NCI-H187 treated with DMSO at 0.1 percent for 48 hours (cell line): Measurements from ENCODE around the gene LRRFIP2.
"Not testable (repeated sequence)": the region's sequence is repeated elsewhere in the genome, so short reads cannot be mapped to it uniquely, and the experiment has no call there.

Experiments
- DNase-seq: peaks from one replicate; lab custom pipeline; 2025; lab: John Stamatoyannopoulos, UW

The LRRFIP2 gene

DNA sequence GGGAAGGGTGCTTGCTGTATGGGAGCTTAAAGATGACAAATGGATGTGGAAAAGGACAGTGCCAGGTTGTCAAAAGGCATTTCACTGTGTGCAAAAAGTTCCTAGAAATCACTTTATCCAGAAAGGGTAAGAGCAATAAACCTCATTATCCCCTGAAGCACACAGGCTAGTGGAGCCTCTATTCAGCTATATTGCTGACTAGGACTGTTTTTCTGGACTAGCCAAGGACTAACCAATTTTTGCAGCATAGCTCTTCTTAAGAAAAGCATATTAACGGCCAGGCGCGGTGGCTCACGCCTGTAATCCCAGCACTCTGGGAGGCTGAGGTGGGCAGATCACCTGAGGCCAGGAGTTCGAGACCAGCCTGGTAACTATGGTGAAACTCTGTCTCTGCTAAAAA is 116.3 kb downstream of the LRRFIP2 start:
- no peak for DNase-seq

DNA sequence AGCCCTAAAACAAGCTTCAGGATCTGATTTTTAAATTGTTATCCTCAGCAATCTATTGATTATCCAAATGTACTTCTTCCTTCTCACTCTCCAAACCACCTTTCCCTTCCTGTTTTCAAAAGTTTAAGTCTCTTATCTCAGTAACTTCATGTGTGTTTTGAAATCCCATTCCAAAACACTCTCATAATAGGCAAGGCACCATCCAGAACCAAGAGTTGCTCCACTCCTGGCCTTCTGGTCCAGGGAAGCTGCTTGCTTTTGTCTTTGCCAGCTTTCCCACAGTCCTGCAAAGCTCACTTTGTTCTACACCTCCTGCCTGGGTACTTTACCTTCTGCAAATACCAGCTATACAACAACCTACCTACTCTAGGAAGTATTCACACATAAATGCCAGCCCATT is 117.6 kb downstream of the LRRFIP2 start:
- no peak for DNase-seq

DNA sequence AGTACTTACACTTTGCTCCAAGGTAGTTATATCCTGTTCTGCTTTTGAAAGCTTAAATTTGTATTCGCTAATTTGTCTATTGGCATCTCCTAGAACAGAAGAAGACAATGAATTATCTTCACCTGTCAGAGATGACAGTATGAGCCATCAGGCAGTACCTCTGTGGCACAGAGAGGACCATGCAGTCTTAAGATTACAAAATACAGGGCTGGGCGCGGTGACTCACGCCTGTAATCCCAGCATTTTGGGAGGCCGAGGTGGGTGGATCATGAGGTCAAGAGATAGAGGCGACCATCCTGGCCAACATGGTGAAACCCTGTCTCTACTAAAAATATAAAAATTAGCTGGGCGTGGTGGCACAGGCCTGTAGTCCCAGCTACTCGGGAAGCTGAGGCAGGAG is 119.3 kb downstream of the LRRFIP2 start:
- DNase-seq = not testable (repeated sequence)

DNA sequence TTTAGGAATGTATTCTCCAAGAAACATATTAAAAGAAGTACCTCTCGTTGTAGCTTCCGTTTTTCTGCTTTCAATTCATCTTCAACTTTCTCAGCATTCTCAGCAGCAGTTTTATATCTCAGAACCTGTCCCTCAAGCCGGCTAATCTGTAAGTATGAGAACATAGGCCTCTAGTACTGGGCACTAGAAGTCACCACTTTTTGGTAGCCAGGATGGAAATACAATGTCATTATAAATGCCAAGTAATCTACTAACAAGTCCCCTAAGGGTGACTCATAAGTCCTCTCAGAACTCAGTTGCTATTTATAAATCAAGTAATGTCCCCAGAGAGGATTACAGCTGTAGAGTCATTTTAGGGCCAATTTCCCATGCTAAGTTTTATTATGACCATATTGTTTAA is 120.0 kb downstream of the LRRFIP2 start:
- no peak for DNase-seq

DNA sequence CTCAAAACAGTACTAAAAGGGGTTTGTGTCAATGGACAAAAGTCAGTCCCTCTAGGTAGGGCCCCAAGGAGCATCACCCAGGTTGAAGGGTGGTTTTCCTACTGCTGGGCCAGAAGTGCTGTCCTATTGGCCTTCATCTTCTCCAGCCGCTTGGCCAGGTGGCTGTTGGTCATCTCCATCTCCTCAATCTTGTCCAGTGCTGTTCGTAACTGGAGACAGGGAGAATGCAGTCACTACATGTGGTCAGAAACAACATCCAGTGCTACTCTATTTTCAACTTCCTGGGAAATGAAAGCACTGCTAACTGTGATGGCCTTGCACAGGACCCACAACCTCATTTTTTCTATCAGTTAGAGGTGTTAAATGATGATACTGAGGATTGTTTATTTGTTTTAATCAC is 120.6 kb downstream of the LRRFIP2 start:
- no peak for DNase-seq

DNA sequence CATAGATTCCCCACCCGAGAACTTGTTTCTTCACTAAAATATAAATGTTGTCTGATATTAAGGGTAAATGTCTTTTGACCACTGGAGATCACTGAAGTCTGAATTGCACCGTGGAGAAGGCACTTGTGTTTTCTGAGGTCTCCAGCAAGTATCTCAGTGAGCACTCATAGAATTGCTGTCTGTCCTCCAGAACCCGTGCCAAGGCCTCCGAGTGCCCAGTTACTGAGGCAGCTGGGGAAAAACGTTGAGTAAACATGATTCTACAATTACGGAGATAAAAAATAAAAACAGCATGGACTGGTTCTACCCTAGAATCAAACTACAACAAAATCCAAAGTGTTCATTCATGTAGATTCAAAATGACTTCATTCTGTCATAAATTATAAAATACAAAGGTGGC is 121.0 kb downstream of the LRRFIP2 start:
- no peak for DNase-seq

DNA sequence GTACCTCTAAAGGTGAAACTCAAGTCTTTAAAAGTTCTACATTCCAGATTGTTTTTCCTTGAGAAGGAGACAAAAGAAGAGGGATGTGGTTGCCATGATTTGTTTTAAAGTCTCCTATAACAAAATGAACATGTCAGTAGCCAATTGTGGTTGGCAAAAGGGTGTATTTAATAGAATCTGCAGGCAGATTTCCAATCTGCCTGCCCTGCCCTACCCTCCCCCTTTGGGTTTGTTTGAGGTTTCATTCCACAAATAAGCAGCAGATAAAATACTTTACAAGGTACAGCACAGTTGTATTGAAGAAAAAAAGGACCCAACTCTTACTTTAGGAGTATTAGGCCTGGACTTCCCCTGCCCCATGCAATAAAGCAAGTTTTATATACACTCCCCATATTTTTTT is 121.5 kb downstream of the LRRFIP2 start:
- DNase-seq = no peak

DNA sequence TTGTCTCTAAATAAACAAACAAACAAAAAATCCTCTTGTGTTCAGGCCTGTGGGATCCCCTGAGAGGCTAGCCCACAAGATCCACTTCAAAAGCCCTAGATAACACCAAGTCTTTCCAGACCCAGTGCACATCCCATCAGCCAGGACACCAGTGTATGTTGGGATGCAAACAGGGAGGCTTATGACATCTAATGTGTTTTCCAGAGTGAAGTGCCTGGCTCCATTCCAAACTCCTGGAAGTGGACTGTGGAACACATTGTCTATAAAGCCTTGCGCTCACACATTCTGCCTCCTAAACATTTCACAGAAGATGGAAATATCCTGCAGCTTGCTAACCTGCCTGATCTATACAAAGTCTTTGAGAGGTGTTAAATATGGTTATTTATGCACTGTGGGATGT is 124.1 kb downstream of the LRRFIP2 start:
- no peak for DNase-seq

DNA sequence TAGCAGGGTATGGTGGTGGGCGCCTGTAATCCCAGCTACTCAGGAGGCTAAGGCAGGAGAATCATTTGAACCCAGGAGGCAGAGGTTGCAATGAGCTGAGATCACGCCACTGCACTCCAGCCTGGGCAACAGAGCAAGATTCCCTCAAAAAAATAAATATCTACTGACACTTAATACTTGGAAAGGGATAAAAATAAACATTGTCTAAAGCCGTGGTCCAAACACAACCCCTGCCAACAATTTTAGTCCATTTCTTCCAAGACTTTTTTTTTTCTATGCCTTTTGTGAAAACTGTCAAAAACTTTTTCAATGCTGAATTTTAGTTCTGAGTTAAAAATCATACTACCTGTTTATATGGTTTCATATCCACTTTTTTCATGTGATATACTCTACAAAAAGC is 131.7 kb downstream of the LRRFIP2 start:
- not testable (repeated sequence) for DNase-seq

DNA sequence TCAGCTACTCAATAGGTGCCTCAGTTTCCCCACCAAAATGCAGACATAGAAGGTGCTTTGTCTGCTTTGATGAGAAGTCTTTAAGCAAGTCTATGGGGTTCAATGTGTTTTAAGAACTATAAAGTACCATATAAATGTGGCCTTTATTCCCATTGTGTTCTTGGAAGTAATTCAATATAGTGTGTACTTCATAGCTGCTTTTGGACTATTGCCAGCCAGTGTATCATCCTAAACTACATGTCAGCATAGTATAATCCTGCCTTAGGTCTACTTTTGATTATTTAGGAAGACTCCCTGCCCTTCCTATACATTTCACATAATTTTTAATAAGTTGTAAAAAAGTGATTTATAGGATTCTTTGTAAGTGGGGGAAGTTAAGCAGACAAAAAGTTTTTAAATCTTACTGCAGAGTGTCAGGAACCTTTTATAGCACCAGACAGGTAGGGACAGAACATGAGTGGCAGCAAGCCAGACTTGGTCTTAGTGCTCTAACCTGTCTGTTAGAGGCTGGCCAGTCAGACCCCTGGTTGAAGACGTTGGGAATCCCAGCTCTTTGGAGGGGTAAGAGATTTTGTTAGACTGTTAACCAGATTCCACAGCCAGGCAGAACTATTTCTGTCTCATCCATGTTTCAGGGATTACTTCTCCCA is 132.7 kb downstream of the LRRFIP2 start:
- DNase-seq = no peak

DNA sequence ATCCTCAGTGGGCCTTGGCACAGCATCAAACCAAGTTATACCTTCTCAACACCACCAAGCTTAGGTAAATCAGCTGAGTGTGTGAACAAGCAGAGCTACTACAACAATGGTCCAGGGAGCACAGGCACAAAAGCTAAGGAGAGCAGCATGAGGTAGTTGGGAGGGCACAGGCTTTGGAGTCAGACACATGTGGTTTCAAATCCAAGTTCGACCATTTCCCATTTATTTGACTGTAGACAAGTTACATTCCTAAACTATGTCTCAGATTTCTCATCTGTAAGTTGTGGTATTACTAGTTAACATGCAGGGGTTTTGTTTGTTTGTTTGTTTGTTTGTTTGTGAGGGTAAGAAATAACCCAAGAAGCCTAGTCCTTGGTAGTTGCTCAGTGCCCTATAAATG is 134.2 kb downstream of the LRRFIP2 start:
- DNase-seq = no peak

DNA sequence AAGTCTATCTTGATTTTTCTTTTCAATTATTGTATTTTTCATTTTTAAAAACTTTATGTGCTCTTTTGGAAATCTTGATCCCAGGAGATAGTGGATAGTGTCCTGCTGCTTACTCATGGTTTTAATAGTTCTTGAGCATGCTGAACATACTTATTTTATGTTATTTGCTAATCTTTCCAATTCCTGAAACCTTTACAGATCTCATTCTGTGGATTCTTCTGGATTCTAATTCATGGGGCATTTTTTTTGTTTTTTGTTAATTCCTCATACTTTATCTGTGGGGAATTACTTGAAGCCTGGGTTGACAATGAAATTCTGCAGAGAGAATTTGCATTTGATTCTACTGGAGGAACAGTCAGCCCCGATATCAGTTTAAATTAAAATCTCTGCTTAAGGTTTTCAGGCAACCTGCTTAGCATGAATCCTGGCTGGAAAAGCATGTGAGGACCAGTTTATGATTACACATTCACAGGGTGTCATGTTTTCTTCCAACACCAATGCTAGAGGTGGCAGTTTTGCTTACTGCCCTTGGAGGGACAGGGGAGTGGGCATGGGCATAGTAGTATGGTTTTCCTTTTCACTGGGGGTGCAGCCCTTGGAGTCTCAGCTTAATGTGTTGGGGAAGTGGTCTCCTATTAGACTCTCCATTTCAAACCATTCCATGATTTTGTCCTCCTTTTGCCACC is 135.1 kb downstream of the LRRFIP2 start:
- DNase-seq = no peak

DNA sequence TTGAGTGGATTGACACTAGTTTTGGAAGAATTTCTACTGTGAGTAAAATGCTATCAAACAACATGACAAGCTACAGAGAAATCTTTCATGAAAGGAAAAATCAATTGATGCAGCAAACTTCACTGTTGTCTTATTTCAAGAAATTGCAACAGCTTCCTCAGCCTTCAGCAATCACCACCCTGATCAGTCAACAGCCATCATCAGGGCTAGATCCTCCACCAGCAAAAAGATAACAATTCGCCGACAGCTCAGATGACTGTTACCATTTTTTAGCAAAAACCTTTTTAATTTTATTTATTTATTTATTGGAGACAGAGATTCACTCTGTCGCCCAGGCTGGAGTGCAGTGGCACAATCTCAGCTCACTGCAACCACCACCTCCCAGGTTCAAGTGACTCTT is 137.0 kb downstream of the LRRFIP2 start:
- no peak for DNase-seq

DNA sequence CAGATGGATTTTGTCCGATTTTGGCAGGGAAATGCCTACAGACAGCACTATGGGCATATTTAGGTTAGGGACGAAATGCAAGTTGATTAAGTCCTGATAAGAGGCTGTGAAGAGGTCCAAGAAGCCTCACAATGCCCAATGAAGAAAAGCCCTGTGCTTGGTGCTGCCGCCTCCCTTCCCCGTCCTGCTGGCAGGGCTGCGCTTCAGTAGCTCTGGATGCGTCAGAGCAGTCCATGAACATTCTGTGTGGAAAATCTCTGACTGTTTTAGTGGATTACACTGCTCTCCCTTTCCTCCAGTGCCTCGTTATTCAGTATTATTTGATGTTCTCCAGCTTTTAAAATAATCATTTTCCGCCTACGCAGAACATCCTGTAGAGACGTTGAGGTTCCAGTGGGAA is 141.4 kb downstream of the LRRFIP2 start:
- no peak for DNase-seq

DNA sequence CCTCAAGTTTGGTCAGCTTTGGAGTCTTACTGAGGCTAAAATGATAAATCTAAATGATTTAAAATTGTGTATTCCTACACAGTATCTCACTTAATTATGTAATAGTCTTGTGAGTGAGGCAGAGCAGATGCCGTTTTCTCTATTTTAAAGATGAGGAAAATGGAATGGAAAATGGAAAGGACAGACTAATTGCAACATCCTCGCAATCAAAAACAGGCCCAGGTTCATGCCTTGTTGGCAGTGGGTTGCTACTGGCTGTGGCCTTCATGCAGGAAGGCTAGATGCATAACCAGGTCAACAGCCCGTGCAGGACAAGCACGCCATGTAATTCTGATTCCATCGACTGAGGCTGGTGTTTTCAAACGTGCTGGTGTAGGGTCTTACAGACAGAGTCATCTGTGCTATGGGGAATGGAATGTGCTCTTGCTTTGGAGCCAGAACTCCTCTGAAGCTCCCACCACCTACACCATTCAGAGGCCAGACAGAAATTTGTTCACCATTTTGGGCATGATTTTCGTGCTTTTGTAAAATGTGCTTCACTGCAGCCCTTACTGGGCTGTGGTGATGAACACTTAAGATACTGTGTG is 143.2 kb downstream of the LRRFIP2 start:
- DNase-seq = no peak

DNA sequence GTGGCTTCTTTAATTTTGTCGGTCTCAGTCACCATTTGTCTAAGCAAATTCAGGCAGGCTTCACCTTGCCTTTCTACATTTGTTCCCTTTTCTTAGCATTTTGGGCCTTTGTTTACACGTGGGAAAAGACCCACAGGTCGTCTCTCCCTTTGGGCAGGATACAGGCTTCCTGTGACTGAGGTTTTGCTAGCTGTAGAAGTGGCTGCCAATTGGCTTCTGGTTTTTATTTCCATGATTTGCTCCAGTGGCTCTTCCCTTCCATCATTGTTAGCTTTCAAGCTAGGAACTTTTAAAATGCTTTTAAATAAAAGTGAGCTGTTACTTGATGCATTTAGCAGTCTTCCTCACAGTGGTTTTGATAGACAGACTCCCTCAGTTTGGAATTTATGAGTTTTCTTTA is 143.8 kb downstream of the LRRFIP2 start:
- DNase-seq = no peak

DNA sequence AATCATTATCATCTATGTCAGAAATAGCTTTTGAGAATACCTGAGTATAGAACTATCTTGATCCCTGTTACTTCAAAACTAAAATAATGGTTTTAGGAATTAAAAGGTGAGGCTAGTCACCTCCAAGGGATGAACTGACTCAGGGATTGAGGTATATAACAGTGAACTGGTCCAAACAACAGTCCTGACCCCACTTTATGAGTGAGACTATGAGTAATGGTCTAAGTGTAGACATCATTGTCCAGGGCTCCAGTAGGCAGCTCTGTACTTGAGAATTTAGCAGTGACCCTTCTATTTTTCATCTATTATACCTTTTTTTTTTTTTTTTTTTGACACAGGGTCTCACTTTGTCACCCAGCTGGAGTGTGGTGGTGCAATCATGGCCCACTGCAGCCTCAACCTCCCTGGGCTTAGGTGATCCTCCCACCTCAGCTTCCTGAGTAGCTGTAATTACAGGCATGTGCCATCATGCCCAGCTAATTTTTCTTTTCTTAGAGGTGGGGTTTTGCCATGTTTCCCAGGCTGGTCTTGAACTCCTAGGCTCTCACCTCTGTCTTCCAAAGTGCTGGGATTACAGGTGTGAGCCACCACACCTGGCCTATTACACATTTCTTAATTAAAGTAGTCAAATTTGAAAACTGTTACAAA is 144.7 kb downstream of the LRRFIP2 start:
- no peak for DNase-seq

DNA sequence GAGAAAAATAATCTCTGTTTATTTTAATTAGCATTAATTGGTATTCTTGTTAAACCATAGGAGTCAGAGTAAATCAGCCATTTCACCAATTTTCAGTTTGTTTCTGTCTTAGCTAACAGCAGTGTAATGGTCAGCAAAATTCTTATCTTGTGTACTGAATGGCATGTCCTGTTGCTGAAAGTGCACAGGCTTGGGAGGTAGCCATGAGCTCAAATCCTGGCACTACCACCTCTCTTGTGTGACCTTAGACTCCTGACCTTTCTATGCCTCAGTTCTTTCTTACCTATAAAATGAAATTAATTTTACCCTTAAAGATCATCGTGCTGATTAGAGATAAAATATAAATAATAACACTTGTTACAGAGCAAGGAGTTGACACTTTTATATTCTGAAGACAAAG is 145.3 kb downstream of the LRRFIP2 start:
- no peak for DNase-seq

DNA sequence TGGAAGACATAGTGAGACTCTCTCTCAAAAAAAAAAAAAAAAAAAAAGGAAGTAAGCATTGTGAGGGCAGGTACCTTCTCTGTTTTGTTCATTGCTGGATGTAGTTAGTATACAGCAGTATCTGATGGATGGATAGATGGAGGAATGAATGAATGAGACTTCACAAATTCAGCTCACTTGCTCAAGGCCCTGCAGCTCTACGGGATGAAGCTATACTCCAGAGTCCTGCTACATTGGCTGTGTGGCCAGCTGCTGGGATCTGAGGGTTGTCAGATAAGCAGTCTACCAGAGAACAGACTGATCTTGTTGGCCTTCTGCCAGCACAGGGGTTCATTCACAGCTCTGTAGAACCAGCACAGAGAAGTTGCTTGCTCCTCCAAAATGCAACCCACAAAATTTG is 146.1 kb downstream of the LRRFIP2 start:
- no peak for DNase-seq

DNA sequence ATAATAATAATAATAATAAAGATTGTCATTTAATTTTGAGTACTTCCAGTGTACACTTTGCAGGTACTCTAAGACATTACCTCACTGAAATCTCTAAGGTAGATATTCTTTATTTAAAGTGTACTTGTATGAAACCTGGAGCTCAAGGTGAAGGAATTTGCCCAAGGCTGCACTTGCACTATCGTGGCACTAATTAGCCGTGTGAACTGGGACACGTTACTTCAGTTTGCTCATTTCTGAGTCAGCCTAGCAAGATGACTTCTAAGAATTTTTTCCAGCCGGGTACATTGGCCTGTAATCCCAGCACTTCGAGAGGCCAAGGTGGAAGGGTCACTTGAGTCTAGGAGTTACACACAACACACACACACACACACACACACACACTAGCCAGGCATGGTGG is 147.5 kb downstream of the LRRFIP2 start:
- no peak for DNase-seq

DNA sequence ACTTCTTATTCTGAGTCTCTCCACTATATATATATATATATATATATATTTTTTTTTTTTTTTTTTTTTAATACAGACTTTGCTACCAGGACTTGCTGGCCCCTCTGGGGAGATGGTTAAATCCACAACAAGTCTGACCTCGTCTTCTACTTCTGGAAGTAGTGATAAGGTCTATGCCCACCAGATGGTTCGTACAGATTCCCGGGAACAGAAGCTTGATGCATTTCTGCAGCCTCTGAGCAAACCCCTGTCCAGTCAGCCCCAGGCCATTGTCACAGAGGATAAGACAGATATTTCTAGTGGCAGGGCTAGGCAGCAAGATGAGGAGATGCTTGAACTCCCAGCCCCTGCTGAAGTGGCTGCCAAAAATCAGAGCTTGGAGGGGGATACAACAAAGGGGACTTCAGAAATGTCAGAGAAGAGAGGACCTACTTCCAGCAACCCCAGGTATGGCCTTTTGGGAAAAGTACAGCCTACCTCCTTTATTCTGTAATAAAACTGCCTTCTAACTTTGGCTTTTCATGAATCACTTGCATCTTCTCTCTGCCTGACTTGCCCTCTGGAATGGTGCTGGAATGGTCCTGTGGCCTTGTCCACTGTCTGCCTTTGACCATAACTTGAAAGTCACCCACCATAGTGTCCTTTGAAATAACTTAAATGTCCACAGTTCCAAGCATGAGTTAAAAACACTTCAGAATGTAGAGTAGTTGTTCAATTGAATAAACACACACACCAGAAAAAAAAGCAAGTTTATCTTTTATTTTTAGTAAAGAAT is 148.6 kb downstream of the LRRFIP2 start:
- no peak for DNase-seq

DNA sequence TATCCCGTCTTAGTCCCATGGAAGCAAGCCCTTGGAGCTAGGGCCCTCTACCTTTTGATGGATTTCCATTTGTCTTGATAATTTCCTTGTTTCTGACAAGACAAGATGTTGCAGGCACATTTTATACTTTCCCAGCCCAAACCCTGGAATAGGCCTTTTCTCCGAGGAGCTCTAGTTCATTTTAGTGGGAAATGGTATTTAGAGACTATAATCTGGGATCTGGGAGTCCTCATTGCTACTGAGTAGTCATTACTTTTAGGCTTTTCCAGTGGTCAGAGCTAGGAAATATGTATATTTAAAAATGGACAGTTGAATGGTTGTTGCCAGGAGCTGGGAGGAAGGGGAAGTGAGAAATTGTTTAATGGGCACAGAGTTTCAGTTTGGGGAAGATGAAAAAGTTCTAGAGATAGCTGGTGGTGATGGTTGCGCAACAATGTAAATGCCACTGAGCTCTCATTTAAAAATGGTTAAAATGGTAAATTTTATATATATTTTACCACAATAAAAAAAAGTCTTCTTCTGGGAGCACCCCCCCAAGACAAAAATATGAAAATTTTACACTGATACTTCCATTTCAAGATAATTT is 149.5 kb downstream of the LRRFIP2 start:
- no peak for DNase-seq
